ENCODE data around the gene PRELID2.

- TF ChIP-seq, protein P1, sequence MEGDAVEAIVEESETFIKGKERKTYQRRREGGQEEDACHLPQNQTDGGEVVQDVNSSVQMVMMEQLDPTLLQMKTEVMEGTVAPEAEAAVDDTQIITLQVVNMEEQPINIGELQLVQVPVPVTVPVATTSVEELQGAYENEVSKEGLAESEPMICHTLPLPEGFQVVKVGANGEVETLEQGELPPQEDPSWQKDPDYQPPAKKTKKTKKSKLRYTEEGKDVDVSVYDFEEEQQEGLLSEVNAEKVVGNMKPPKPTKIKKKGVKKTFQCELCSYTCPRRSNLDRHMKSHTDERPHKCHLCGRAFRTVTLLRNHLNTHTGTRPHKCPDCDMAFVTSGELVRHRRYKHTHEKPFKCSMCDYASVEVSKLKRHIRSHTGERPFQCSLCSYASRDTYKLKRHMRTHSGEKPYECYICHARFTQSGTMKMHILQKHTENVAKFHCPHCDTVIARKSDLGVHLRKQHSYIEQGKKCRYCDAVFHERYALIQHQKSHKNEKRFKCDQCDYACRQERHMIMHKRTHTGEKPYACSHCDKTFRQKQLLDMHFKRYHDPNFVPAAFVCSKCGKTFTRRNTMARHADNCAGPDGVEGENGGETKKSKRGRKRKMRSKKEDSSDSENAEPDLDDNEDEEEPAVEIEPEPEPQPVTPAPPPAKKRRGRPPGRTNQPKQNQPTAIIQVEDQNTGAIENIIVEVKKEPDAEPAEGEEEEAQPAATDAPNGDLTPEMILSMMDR (conservative IDR thresholded peaks at IDR 0.05), result no peak
- no peak for TF ChIP-seq ZFX (IDR thresholded peaks at IDR 0.05)
Measured at GRCh38 chr5:145796318-145796717, 38.8 kb downstream of the PRELID2 start.
